Fibroblast of skin of back (primary cell): ENCODE results near the gene APBB2.

ENCODE experiments used
- DNase-seq: peaks from one replicate; pipeline ENCODE4 v3.0.0-alpha.2; 2013

APBB2 gene

DNA sequence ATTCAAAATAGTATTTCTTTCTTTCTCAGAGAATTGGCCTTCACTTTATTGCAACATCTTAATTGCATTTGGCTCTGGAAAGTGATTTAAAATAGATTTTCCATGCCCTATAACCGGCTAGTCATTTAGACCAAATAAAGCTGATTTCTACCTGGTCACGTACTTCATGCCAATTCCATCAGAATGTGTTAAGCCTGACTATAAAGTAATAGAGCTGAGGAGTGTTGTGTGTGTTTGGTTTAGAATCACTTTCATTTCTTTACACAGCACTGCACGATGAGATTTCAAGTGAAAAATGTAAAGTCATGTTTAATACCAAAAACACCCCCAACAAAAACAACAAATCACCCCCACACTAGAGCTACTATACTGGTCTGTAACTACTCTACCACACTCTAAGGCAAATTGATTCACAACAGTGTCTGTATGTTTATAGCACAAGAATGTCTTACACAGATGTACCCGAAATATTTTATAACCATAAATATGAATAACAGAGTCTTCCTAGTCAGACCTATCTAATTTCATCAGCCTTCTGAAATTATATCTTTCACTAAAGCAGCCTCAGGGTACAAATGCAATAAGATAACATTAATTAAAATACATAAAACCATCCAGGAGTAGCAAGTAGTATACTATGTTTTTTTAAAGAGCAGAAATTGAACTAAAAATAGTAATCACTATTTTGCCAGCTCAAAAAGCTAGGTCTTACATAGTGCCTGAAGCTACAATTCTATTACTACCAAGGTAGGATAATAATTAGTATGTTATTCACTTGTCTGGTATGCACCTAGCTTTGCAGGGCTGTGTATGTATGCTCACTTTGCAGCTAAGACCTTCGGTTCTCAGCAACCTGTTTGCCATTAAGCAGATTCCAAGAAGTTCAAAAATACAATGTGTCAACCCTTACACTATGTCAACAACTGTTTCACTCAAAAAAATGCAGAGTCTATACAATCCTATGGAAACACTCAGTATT, 28.4 kb downstream of the APBB2 start:
- peak; percentile 42 for DNase-seq

DNA sequence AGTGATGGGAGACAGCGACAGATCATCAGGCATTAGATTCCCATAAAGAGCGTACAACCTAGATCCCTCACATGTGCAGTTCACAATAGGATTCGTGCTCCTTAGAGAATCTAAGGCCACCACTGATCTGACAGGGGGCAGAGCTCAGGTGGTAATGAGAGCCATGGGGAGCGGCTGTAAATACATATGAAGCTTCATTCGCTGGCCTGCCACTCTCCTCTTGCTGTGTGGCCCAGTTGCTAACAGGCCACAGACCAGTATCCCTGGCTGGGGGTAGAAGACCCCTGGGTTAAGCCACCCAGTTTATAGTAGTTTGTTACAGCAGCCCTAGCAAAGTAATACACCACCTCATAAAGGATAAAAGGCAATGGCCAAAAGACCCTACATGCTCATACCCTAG, 30.3 kb downstream of the APBB2 start:
- no peak for DNase-seq

DNA sequence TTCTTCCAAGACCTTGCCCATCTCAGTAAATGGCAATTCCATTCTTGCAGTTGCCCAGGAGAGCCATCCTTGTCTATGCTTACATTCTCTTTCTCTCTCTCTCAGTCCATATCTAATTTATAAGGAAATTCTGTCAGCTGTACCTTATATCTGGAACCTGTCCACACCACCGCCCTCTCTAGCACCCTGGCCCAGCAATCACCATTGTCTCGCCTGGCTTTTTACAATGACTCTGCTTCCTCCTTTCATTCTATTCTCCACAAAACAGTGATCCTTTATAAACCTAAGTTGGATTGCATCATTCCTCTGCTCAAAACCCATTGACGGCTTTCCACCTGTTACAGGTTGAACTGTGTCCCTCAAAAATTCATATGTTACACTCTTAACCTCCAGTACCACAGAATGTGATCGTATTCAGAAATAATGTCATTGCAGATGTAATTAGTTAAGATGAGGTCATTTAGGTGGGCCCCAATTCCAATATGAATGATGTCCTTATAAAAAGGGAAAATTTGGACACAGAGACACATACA, 31.3 kb downstream of the APBB2 start:
- DNase-seq: no peak

DNA sequence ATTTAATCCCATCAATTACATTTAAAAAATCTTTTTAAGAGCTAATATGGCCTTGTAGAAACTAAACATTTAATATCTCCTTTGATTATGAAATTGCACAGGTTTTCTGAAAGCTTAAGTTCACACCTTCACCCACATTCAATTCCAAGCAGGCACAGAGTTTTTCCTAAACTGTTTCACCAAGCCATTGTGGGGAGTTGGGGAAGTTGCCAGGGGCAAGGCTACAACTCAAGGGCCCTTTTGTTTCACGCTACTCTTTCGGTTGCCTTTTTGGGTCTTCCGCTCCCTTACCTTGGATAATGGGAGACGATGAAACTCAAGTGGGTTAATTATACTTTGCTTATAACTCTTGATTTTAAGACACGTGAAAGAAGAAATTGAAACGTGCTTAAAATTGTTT, 33.3 kb downstream of the APBB2 start:
- DNase-seq: no peak

DNA sequence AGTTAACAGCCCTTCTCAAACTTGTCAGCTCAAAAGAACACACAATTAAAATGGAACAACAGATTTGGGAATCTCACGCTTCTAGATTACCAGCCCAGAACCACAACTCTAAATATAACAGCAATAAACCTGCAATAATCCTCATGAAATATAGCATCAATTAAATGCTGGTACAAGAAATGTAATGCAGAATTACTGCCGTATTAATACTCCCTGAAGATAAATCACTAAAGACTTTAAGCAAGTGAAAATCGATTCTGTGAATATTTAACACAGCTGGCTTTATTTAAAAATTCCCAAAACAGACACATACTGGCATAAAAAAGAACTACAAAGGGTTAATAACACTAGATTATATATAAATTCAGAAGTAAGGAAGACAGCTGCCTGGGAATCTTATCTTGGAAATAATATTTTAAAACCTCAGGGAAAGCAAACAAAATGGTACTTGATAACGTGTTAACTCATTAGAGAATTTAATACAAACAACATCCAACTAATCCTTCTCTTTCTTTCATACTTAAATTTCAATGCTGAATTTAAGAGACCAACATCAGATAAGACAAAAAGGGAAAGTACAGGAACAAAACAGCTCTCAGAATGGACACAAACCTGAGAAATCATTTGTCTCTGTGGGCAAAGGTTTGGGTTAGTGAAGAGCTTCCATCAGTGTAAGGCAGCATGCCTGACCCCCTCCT, 34.7 kb downstream of the APBB2 start:
- no peak for DNase-seq

DNA sequence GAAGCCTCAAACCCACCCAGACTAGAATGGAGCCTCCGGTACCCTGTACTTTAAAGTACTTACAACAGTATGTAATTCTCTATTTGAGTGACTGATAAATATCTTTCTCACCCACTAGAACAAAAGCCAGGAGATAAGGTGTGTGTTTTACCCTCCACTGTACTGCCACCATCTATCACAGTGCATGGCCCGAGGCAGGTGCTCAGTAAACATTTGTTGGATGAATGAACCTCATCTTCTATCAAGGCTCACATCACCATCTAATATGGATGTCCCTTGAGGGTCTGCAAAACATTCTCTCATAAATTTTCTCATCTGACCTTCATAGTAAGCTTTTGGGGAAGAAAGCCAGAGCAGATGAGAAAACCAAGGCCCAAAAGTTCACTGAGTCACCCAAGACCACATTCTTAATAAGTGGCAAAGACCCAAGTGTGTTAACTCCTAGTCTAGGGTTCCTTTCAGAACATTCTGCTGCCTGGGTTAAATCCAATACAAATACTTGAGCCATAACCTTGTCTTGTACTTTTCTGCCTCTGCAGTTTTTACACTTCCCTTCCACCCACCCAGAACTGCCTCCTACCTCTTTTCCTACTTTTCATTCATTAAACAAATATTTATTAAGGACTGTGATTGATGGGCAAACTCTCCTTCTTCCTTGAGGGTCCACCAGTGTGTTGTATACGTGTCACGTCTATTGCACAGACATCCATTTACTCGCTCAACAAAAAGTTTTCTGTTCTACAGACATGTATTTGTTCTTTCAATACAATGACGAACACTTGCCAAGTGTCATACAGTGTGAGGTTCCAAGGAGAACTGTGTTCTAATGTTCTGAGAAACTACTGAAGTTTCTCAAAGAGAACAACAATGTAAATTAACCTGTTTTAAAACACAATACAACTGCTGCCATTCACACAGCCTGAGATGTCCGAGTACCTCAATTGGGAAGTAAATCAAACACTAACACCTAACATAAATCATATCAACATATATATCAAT, 35.7 kb downstream of the APBB2 start:
- peak; percentile 95 for DNase-seq

DNA sequence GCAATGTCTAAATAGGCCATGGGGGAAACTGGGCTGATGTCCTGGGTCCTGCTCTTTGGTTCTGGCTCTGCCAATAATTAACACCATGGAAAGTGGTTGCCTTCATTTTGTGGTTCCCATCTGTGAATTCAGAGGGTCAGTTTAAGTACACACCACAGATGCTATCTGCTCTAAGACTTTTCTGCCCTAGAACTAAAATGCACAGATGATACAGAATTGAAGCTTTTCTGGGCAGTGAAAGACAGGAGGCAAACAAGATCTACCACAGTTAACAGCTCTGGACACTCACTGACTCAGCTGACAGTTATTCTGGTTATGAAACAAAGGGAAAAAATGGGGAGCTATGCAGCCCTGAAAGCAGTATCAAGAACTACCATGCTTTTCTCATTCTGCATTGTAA, 37.3 kb downstream of the APBB2 start:
- DNase-seq: peak; percentile 88

DNA sequence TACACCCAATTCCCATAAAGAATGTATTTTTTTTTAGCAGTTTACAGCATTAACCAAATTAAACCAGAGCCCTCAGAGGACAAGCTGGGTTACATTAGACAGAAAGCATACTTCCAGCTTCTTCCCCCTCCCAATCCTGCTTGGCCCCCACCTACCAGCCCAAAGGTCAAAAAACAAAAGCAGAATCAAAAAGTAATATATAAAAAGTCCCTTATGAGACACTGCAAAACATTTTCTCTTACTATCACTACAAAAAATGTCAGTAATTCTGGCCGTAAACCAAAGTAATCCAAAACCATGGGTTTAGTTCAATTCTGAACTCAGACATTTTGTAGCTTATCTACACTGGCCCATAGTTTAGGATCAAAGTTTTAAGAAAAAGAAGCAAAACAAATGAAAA, 38.0 kb downstream of the APBB2 start:
- DNase-seq: peak; percentile 86

DNA sequence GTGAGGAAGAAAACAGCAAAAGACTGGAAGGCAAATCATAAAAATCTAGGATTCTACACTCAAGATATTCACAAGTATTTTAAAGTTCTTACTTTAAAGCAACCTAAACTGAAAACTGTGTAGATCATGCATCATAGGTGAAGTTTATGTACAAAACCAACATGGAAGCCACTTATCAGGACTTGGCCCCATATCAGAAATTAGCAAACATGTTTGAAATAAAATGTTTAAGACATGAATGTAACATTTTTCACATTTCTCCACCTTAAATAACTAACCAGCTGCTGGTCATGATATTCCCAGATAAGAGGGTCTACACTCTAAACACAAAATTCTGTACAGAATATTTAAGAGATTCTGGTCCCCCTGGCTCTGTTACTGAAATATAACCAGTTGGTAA, 38.5 kb downstream of the APBB2 start:
- DNase-seq: peak; percentile 35

DNA sequence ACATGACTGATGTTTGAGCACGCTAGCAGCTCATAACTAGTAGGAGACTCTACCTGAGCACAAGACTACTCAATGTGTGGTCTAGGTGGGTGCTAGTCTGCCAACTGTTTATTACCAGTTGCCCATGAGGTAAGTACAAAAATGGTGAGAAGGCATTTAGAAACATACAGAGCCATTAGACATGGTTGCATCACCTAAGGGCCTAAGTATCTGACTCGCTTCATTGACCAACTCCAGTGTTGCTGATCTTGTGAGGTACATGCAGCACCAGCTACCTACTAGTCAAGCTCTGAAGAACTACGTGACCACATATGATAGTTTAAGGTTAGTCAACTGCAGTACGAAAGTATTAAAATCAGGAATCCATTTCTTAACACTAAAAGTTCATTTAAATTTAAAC, 39.9 kb downstream of the APBB2 start:
- DNase-seq: no peak

DNA sequence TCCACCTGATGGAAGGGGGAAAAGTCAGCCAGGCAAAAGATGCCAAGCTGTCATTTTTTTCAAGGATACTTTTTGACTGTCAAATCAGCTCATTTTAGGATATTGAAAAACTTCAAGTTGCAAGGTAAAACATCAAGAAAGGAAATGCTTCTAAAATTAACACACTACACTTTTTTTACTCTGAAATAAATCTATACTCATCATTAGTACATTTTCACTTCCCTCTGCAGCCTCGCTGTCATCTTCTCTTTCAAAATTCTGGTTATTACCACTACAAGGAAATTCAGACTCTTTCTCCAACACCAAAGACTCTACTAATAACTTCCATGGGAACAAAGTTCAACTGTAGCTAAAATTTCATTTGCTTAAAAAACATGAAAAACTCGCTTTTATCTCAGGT, 41.6 kb downstream of the APBB2 start:
- DNase-seq: no peak

DNA sequence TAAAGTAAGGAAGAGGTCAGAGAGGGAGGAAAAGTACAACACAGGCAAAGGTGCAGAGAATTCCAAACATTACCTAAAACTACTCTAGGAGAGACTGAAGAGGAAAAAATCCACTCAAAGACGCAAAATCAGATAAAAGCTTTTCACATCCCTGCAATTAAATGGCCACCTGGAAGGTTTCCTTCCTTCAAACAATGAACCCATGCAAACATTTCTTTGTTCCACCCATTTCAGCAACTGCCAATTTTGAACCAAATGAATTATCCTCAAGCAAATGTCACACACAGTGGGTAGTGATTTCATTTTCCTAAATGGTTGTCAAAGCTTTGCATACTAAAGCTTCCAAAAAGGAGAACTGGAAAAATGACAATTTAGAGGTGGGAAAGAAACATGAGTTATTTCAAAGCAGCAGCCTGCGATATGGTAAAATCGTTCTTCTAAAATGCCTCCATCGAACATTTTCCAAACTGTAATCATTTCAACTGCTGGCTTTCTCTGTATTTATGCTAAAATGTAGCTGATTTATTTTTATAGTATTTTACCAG, 45.0 kb downstream of the APBB2 start:
- no peak for DNase-seq

DNA sequence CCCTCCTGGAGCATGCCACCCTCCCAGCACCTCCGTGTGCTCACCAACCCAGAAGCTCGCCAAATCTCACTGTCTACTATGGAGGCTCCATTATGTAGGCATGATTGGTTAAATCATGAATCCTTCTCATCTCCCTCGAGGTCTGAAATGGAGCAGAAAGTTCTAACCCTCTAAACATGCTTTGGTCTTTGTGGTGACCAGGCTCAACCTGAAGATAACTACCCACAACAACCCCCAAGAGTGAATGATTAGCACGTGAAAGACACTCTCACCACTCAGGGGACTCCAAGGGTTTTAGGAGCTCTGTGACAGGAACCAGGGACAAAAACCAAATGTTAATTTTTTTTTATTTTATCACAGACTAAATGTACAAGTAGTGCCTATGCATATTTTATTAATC, 47.2 kb downstream of the APBB2 start:
- DNase-seq: no peak

DNA sequence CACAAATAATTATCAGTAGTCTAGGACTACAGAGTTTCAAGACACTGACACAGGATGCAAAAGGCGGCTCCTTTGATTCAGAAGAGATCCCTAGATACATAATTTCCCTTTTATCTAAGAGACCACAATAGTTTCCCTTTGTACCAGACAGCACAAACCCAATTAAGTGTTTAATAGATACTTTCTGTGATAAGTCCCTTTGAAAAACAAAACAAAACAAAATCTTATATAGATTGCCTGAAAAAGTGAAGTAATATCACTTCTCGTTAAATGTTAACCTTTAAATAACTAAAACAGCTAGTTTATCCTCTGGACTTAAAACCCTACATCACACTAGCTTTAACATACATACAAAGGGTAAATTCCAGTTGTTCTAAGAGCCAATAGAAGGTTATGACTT, 49.9 kb downstream of the APBB2 start:
- no peak for DNase-seq

DNA sequence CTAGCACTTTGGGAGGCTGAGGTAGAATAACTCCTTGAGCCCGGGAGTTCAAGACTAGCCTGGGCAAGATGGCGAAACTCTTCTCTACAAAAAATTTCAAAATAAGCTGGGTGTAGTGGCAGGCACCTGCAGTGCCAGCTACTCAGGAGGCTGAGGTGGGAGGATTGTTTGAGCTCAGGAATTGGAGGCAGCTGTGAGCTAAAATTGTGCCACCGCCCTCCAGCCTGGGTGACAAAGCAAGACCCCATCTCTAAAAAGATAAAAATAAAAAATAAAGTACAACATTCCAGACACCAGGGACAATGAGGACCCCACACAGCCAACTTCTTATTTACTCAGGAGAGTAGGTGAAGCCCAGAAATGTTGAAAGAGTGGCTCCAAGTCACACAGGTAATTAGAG, 53.0 kb downstream of the APBB2 start:
- DNase-seq: no peak

DNA sequence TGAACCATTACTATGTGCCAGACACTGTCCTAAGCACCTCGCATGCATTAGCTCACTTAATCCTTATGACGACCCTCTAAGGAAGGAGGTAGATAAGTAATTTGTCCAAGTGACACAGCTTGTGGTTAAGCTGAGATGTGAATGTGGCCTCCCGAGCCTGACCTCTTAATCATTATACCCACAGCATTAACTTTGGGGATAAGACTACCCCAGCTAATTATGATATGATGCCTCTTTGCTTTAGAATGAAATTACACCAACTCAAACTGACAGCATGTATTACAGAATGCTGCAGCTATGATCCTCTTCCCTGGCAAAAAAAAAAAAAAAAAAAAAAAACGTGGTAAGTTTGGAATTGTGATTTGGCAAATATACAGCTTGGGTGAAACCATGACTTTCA, 53.5 kb downstream of the APBB2 start:
- peak; percentile 39 for DNase-seq

DNA sequence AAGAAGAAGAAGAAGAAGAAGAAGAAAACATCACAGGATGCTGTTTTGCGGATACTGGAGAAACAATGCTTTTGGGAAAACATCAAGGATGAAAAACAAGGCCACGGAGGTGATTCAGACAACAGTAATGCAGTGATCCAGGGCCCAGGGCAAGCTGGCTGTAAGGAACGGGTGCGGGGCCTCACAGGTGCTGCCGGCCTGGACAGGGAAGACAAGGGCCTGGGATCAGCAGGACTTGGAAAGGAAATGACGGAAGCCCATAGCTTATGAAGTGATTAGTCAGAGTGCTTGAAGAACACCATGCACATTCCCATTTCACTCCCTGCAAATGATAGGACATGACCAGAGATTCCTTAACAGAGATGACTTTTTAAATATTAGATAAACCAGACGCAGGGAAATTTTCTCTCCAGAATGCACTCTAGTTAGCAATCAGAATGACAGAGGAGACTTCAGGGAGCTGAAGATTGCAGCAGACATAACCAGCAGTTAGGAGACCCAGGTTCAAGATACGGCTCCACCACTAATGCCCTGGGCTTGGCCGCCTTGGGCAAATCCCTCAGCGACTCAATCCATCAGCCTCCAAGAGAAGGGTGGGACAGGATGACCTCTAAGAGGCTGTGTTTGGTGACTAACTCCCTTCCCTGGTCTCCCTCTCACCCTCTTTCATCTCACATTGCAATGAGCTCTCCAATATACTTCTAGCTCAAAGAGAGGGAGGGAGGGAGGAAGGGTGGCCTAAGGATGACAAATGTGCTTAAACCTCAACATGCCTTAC, 54.1 kb downstream of the APBB2 start:
- peak; percentile 75 for DNase-seq

DNA sequence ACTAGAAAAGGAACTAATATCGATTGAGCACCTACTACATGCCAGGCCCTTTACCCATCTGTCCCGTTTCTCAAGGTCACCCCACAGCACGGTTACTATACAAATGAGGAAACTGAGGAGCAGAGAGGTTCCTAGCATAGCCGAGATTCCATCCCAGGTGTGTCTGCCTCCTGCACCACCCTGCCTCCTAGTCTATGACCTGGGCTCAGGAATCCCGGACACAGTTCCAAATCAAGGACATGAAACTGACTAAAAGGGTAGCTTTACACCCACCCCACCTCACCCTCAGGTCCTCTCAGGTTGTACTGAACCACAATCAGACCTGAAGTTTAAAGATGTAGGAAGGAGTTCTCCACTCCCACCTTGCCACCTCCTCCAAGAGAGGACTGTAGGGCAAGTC, 55.6 kb downstream of the APBB2 start:
- no peak for DNase-seq

DNA sequence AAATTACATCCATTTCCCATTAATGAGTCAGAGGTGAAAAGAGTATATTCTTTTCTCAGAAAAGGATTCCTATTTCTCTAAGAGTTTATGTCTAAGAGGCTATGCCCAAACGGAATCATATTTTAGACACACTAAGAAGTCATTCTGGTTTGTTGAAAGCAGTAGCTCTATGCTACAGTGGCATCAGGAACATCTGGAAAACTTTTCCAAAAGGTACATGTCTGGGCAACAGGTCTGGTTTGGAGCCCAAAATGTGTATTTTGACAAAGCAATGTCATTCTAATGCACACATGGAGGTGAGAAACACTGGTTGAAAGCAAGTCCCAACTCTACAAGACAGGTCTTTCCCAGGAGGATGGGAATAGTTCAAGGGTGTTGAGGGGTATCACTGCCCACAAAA, 56.1 kb downstream of the APBB2 start:
- no peak for DNase-seq

DNA sequence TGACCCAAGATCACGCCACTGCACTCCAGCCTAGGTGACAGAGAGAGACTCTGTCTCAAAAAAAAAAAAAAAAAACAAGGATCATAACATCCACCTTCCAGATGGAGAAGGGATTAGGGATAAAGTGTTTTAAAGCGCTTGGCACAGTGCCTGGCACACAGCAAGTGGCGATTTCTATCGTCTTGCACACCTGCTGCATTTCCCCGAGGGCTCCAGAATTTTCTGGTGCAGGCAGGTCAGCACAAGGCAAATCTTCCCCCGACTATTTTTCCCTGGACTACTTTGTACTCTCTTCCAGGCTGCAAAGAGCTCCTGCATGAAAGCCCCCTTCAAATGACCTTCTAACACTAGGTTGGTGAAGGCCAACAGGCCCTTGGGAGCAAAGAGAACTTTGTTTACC, 57.3 kb downstream of the APBB2 start:
- DNase-seq: no peak

DNA sequence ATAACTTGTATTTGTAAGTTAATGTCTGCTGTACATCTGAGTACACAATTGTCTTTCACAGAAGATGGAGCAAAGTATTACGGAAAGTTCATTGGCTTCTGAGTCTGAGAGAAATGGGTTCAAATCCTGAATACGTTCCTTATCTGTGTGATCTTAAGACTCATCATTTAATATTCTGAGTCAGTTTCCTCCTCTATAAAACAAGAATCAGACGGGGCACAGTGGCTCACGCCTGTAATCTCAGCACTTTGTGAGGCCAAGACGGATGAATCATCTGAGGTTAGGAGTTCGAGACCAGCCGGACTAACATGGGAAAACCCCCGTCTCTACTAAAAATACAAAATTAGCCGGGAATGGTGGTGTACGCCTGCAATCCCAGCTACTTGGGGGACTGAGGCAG, 57.8 kb downstream of the APBB2 start:
- peak; percentile 79 for DNase-seq
